Keratinocyte (primary cell): Measurements from ENCODE around the gene COL20A1. TPM values are rescaled to one million over a fixed set of nuclear protein-coding genes. Genes with fewer than 3 reads are reported as not detected.
A peak's percentile ranks its signal among the peaks of the same experiment; 100 is the strongest.

Source experiments
- DNase-seq: peaks from one replicate; pipeline ENCODE4 v3.0.0-alpha.2; 2011; ENCODE audit warnings: low read depth, missing footprints, low spot score
- FAIRE-seq: peaks from 2 replicates; lab custom pipeline; 2011; peaks lifted over from hg19 to GRCh38; lab: Jason Lieb, UNC
- H2AFZ ChIP-seq: 2 replicates; pipeline ENCODE4 v1.6.0; 2012; ENCODE audit warnings: low read length, control low read depth, inconsistent platforms; ENCODE audit not compliant: control insufficient read depth
- H3K27ac ChIP-seq: 2 replicates; pipeline ENCODE4 v1.5.1; 2011; ENCODE audit warnings: low read length; ENCODE audit not compliant: control insufficient read depth, insufficient read depth
- H3K27me3 ChIP-seq: 3 replicates; pipeline ENCODE4 v1.6.0; 2011; ENCODE audit warnings: low read length; ENCODE audit not compliant: control insufficient read depth, insufficient read depth; ENCODE audit errors: extremely low read depth
- H3K36me3 ChIP-seq, 2 experiments: 2 replicates in 1 of 2; 3 replicates in 1 of 2; pipeline ENCODE4 v1.5.1; 2011; ENCODE audit warnings: low read length in 2 of 2, mild to moderate bottlenecking in 1 of 2; ENCODE audit not compliant: control insufficient read depth in 2 of 2, insufficient read depth in 2 of 2; ENCODE audit errors: extremely low read depth in 1 of 2
- H3K4me1 ChIP-seq: 3 replicates; pipeline ENCODE4 v1.5.1; 2011; ENCODE audit warnings: low read length; ENCODE audit not compliant: control insufficient read depth, insufficient read depth; ENCODE audit errors: extremely low read depth
- H3K4me2 ChIP-seq: 3 replicates; pipeline ENCODE4 v1.6.0; 2011; ENCODE audit warnings: low read depth, low read length; ENCODE audit not compliant: control insufficient read depth, insufficient read depth; ENCODE audit errors: extremely low read depth
- H3K4me3 ChIP-seq, 3 experiments: fragments of 200-600 bp in 1 of 3; sonication (generic) in 1 of 3; 2 replicates in 2 of 3; 3 replicates in 1 of 3; pipeline ENCODE4 v1.5.1; 2011 to 2016; ENCODE audit warnings: low read length in 3 of 3, mild to moderate bottlenecking in 3 of 3, control low read depth in 2 of 3, inconsistent platforms in 1 of 3, low read depth in 1 of 3, mixed read lengths in 1 of 3, mixed run types in 1 of 3, moderate library complexity in 1 of 3; ENCODE audit not compliant: control insufficient read depth in 2 of 3, insufficient read depth in 2 of 3; ENCODE audit errors: extremely low read depth in 1 of 3
- H3K79me2 ChIP-seq: 2 replicates; pipeline ENCODE4 v1.6.0; 2012; ENCODE audit warnings: low read length; ENCODE audit not compliant: control insufficient read depth, insufficient read depth
- H3K9ac ChIP-seq: 3 replicates; pipeline ENCODE4 v1.6.0; 2011; ENCODE audit warnings: low read length; ENCODE audit not compliant: control insufficient read depth, insufficient read depth; ENCODE audit errors: extremely low read depth
- H3K9me1 ChIP-seq: 3 replicates; pipeline ENCODE4 v1.6.0; 2011; ENCODE audit warnings: low read length; ENCODE audit not compliant: control insufficient read depth, insufficient read depth; ENCODE audit errors: extremely low read depth
- H3K9me3 ChIP-seq: 2 replicates; pipeline ENCODE4 v1.5.1; 2012; ENCODE audit warnings: low read depth, low read length; ENCODE audit not compliant: control insufficient read depth
- H4K20me1 ChIP-seq: 3 replicates; pipeline ENCODE4 v1.6.0; 2011; ENCODE audit warnings: low read length; ENCODE audit not compliant: control insufficient read depth, insufficient read depth; ENCODE audit errors: extremely low read depth
- CTCF ChIP-seq, 3 experiments: IDR thresholded peaks in 1 of 3; conservative IDR thresholded peaks in 1 of 3; optimal IDR thresholded peaks in 1 of 3; 2 replicates in 2 of 3; 3 replicates in 1 of 3; pipeline versions ENCODE3 to v1.5.1; 2011; ENCODE audit warnings: low read length in 3 of 3, mild to moderate bottlenecking in 3 of 3, moderate library complexity in 2 of 3, control low read depth in 1 of 3, inconsistent platforms in 1 of 3; ENCODE audit not compliant: insufficient read depth in 2 of 3; ENCODE audit errors: extremely low read depth in 1 of 3
- EZH2 ChIP-seq: IDR thresholded peaks from one replicate; pipeline ENCODE4 v1.6.1; 2012; ENCODE audit warnings: inconsistent platforms, mild to moderate bottlenecking, low read length, moderate library complexity
- dilution Hi-C: fragments of 300-500 bp; cut with MboI; formaldehyde crosslinking; loops from one replicate; pipeline ENCODE4 v1.7.0; 2020; ENCODE audit warnings: low sequenced_read_pairs; ENCODE audit not compliant: extremely low pct_ligation_motif_present
- polyA plus RNA-seq, 5 experiments: library from polyadenylated mRNA; depleted of rRNA in 3 of 5; stranded (reverse) in 3 of 5; stranded (forward) in 1 of 5; unstranded in 1 of 5; fragments of >200 nt; gene quantifications; 1 replicate in 1 of 5; 2 replicates in 3 of 5; 3 replicates in 1 of 5; pipeline versions ENCODE4 v1.2.1 to v1.2.3, GENCODE V29; 2011 to 2012; ENCODE audit warnings: missing spikeins in 2 of 5, low read depth in 1 of 5, low replicate concordance in 1 of 5

COL20A1 gene
- polyA plus RNA-seq, 1 donor (not counting 4 experiments of a cell fraction or from before 2014, with no cell fraction given) = not detected

DNA sequence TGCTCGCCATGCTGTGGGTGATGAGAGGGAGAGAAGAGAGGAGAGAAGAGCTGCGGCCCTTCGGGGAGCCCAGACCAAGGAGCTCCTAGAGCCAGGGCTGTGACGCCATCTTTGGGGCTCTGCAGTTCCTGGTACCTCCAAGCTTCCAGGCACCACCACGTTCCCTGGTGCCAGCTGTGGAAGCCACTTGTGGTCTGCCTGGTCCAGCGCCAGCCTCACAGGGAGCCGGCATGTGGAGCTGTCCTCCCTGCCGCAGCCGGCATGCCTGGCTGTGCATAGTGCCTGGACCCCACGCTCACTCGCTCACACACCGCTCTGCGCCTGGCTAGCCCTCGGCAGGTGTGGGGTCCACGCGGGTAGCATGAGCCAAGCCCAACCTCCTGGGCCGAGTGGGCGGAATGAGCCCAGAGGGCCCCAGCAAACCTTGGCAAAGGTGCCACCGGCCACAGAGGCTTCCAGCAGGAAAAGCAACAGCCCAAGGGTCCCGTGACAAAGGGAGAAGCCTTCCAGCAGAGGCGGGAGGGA is 87.4 kb downstream of the COL20A1 start:
- no peaks in the 10 kb centered on the region for H3K9me3 ChIP-seq
- no peaks in the 10 kb centered on the region for H3K36me3 ChIP-seq
- H3K9me1 ChIP-seq = no peaks in the 10 kb centered on the region
- no peak overlapping the region for H2AFZ ChIP-seq
- H3K4me1 ChIP-seq = no peaks in the 10 kb centered on the region
- DNase-seq (no peak), FAIRE-seq (no peak)
- TF ChIP-seq CTCF (optimal IDR thresholded peaks at IDR 0.05 in 1 of 3, IDR thresholded peaks at IDR 0.05 in 1 of 3, conservative IDR thresholded peaks at IDR 0.05 in 1 of 3; ENCODE audit: extremely low read depth in 1 of 3, insufficient read depth in 2 of 3, low read length in 3 of 3) (no peak), EZH2 (no peak)
- no peak overlapping the region for H3K27ac ChIP-seq
- no peaks in the 10 kb centered on the region for H3K79me2 ChIP-seq
- no peak overlapping the region for H3K9ac ChIP-seq
- dilution Hi-C loops = no loop called here
- H3K4me3 ChIP-seq = no peak overlapping the region
- H4K20me1 ChIP-seq = no peaks in the 10 kb centered on the region
- no peak overlapping the region for H3K4me2 ChIP-seq
- H3K27me3 ChIP-seq = peaks cover 30% of the 10 kb centered on the region

- no peaks in the 10 kb centered on the region for H3K9me1 ChIP-seq
- no peaks in the 10 kb centered on the region for H3K79me2 ChIP-seq
- H3K9ac ChIP-seq = no peak overlapping the region
- H2AFZ ChIP-seq = no peak overlapping the region
- peaks cover 22% of the 10 kb centered on the region for H3K27me3 ChIP-seq
- no peak for DNase-seq
- no peak overlapping the region for H3K4me3 ChIP-seq
- H3K36me3 ChIP-seq = no peaks in the 10 kb centered on the region
- H3K4me1 ChIP-seq = no peaks in the 10 kb centered on the region
- dilution Hi-C loops = no loop called here
- H3K27ac ChIP-seq = no peak overlapping the region
- no peak for FAIRE-seq
- H3K4me2 ChIP-seq = no peak overlapping the region
- TF ChIP-seq EZH2 = no peak
- TF ChIP-seq CTCF (optimal IDR thresholded peaks at IDR 0.05 in 1 of 3, IDR thresholded peaks at IDR 0.05 in 1 of 3, conservative IDR thresholded peaks at IDR 0.05 in 1 of 3; ENCODE audit: extremely low read depth in 1 of 3, insufficient read depth in 2 of 3, low read length in 3 of 3) = peak; percentile 76 to 98 (median 81)
- peaks cover 3% of the 10 kb centered on the region for H3K9me3 ChIP-seq
- H4K20me1 ChIP-seq = no peaks in the 10 kb centered on the region
Measured at GRCh38 chr20:63381781-63382431, 88.9 kb downstream of the COL20A1 start.
